GM12878 (cell line): ENCODE results near the gene RAC2. TPM values are rescaled to one million over a fixed set of nuclear protein-coding genes. Genes with fewer than 3 reads are reported as not detected.

ENCODE experiments used
- BCLAF1 ChIP-seq: fragments of 450-650 bp; IDR thresholded peaks from 2 replicates; pipeline ENCODE4 v1.6.1; 2017; ENCODE audit warnings: antibody characterized with exemption, mild to moderate bottlenecking, moderate library complexity
- CEBPB ChIP-seq, 2 experiments: fragments of 150-350 bp in 1 of 2; IDR thresholded peaks; 2 replicates each; pipeline ENCODE4 v1.6.1; 2012 to 2014; ENCODE audit warnings: low read depth in 2 of 2, low read length in 2 of 2, borderline replicate concordance in 1 of 2, inconsistent platforms in 1 of 2
- FOXK2 ChIP-seq: fragments of 450-650 bp; IDR thresholded peaks from 2 replicates; pipeline ENCODE4 v1.6.1; 2017; ENCODE audit warnings: mild to moderate bottlenecking, moderate library complexity
- HCFC1 ChIP-seq: fragments of 150-350 bp; IDR thresholded peaks from 2 replicates; pipeline ENCODE4 v1.6.1; 2014; ENCODE audit warnings: low read length
- HSF1 ChIP-seq: fragments of 150-350 bp; IDR thresholded peaks from 2 replicates; pipeline ENCODE4 v1.6.1; 2014; ENCODE audit warnings: mild to moderate bottlenecking, low read depth, low read length
- IKZF2 ChIP-seq, 2 experiments: fragments of 450-650 bp; IDR thresholded peaks; 2 replicates each; pipeline ENCODE4 v1.6.1; 2017; ENCODE audit warnings: mild to moderate bottlenecking in 2 of 2, moderate library complexity in 2 of 2
- KLF5 ChIP-seq: fragments of 450-650 bp; IDR thresholded peaks from 2 replicates; pipeline ENCODE4 v1.6.1; 2014; ENCODE audit warnings: mild to moderate bottlenecking; ENCODE audit not compliant: partially characterized antibody
- LARP7 ChIP-seq: fragments of 450-650 bp; IDR thresholded peaks from 2 replicates; pipeline ENCODE4 v1.6.1; 2017; ENCODE audit warnings: mild to moderate bottlenecking
- MEF2B ChIP-seq: fragments of 450-650 bp; IDR thresholded peaks from 2 replicates; pipeline ENCODE4 v1.6.1; 2018; ENCODE audit warnings: mild to moderate bottlenecking, moderate library complexity; ENCODE audit not compliant: partially characterized antibody, poor library complexity, severe bottlenecking
- MTA3 ChIP-seq: IDR thresholded peaks from 2 replicates; pipeline ENCODE4 v1.6.1; 2012; ENCODE audit warnings: low read length, inconsistent platforms, borderline replicate concordance
- MYB ChIP-seq: fragments of 150-350 bp; IDR thresholded peaks from 2 replicates; pipeline ENCODE4 v1.6.1; 2014; ENCODE audit warnings: mild to moderate bottlenecking, low read depth, low read length, borderline replicate concordance
- NFYA ChIP-seq: IDR thresholded peaks from 2 replicates; pipeline ENCODE4 v1.6.1; 2011; ENCODE audit warnings: low read depth, mild to moderate bottlenecking, low read length, improper control_type of control experiment, borderline replicate concordance
- NFYB ChIP-seq: IDR thresholded peaks from 2 replicates; pipeline ENCODE4 v1.6.1; 2011; ENCODE audit warnings: low read depth, mild to moderate bottlenecking, low read length, improper control_type of control experiment, moderate library complexity; ENCODE audit not compliant: insufficient read depth
- NRF1 ChIP-seq: conservative IDR thresholded peaks from 2 replicates; pipeline ENCODE4 v1.6.1; 2011; ENCODE audit warnings: mild to moderate bottlenecking, low read depth, low read length, improper control_type of control experiment
- PKNOX1 ChIP-seq: fragments of 450-650 bp; IDR thresholded peaks from 2 replicates; pipeline ENCODE4 v1.6.1; 2016; ENCODE audit warnings: mild to moderate bottlenecking
- POLR2AphosphoS2 ChIP-seq: IDR thresholded peaks from 2 replicates; pipeline ENCODE4 v1.6.1; 2011; ENCODE audit warnings: low read depth, mild to moderate bottlenecking, low read length, improper control_type of control experiment, moderate library complexity
- RELA ChIP-seq: fragments of 450-650 bp; IDR thresholded peaks from 2 replicates; pipeline ENCODE4 v1.8.0; 2014; ENCODE audit warnings: borderline replicate concordance; ENCODE audit not compliant: partially characterized antibody
- SKIL ChIP-seq: fragments of 450-650 bp; IDR thresholded peaks from 2 replicates; pipeline ENCODE4 v1.6.1; 2017; ENCODE audit warnings: mild to moderate bottlenecking, low read depth, inconsistent platforms; ENCODE audit not compliant: poor library complexity, severe bottlenecking
- SMAD1 ChIP-seq: fragments of 450-650 bp; IDR thresholded peaks from 2 replicates; pipeline ENCODE4 v1.6.1; 2018; ENCODE audit warnings: mild to moderate bottlenecking, low read depth; ENCODE audit not compliant: partially characterized antibody
- TAF1 ChIP-seq: IDR thresholded peaks from 2 replicates; pipeline ENCODE4 v1.6.1; 2011; ENCODE audit warnings: mild to moderate bottlenecking, low read depth, low read length, borderline replicate concordance
- TCF12 ChIP-seq: IDR thresholded peaks from 2 replicates; pipeline ENCODE4 v1.6.1; 2011; ENCODE audit warnings: low read depth, mild to moderate bottlenecking, low read length
- TCF7 ChIP-seq: IDR thresholded peaks from 2 replicates; pipeline ENCODE4 v1.6.1; 2014; ENCODE audit warnings: antibody characterized with exemption, borderline replicate concordance
- ZNF207 ChIP-seq: fragments of 450-650 bp; IDR thresholded peaks from 2 replicates; pipeline ENCODE4 v1.6.1; 2014; ENCODE audit warnings: antibody characterized with exemption, mild to moderate bottlenecking, borderline replicate concordance
- ZZZ3 ChIP-seq: IDR thresholded peaks from 2 replicates; pipeline ENCODE4 v1.6.1; 2011; ENCODE audit warnings: low read depth; ENCODE audit not compliant: control insufficient read depth, insufficient read length
- polyA plus RNA-seq, 11 experiments: library from polyadenylated mRNA; depleted of rRNA in 4 of 11; unstranded in 6 of 11; stranded (reverse) in 5 of 11; fragments of >200 nt; fragmentation: Nextera tagmentation in 4 of 11; fragmentation: Illumina TruSeq in 1 of 11; extraction: Ambion mirVana in 4 of 11; extraction: Trizol in 1 of 11; gene quantifications; 1 replicate in 1 of 11; 2 replicates in 10 of 11; pipeline versions ENCODE4 v1.2.1 to v1.2.3, GENCODE V29; 2011 to 2016; ENCODE audit warnings: inconsistent platforms in 2 of 11, missing spikeins in 2 of 11, low read depth in 1 of 11
- total RNA-seq, 4 experiments: library from RNA; depleted of rRNA in 3 of 4; stranded (reverse); fragments of >200 nt in 3 of 4; fragmentation: Illumina TruSeq in 1 of 4; extraction: Trizol in 1 of 4; gene quantifications; 2 replicates each; pipeline versions ENCODE4 v1.2.1 to v1.2.3, GENCODE V29; 2013 to 2021

The RAC2 gene
- total and polyA plus RNA-seq, 10 of the 15 experiments (the other 5 are each of a cell fraction or from before 2014, with no cell fraction given), result 102 to 386 (median 304) TPM

- peak; percentile 87 for TF ChIP-seq SKIL
- TF ChIP-seq SMAD1, result peak; percentile 78
- TF ChIP-seq NRF1, result no peak
- peak; percentile 41; the same call in 1 of the 2 replicates for TF ChIP-seq PKNOX1
- peak; percentile 53; the same call in 1 of the 2 replicates for TF ChIP-seq ZNF207
- TF ChIP-seq TAF1, result peak; percentile 63; the same call in 1 of the 2 replicates
- TF ChIP-seq RELA, result no peak
- TF ChIP-seq HSF1, result no peak
- TF ChIP-seq MYB, result no peak
- TF ChIP-seq BCLAF1, result no peak
- peak; percentile 80; the same call in 1 of the 2 replicates for TF ChIP-seq MTA3
- TF ChIP-seq CEBPB (IDR thresholded peaks at IDR 0.05; ENCODE audit: borderline replicate concordance in 1 of 2, low read depth in 2 of 2, low read length in 2 of 2), result no peak
- no peak for TF ChIP-seq FOXK2
- peak; percentile 81 for TF ChIP-seq TCF7
- TF ChIP-seq TCF12, result peak; percentile 98
- TF ChIP-seq KLF5, result no peak
- no peak for TF ChIP-seq ZZZ3
- no peak for TF ChIP-seq HCFC1
- TF ChIP-seq LARP7, result no peak
- no peak for TF ChIP-seq POLR2AphosphoS2
- TF ChIP-seq IKZF2 (IDR thresholded peaks at IDR 0.05), result peak; percentile 94
- no peak for TF ChIP-seq NFYA
- no peak for TF ChIP-seq NFYB
- peak; percentile 75 for TF ChIP-seq MEF2B
Measured at GRCh38 chr22:37218771-37219411, 25.2 kb downstream of the RAC2 start (continued).
